Cardiac septum (tissue), 1 donor: ENCODE measurements around the gene ASRGL1. TPM values are rescaled to one million over a fixed set of nuclear protein-coding genes. Genes with fewer than 3 reads are reported as not detected.

Experiments used
- DNase-seq: peaks from one replicate; pipeline ENCODE4 v3.0.0-alpha.2; 2020; ENCODE audit warnings: low spot score
- intact Hi-C: fragments of 100-400 bp; cut with DNase I; formaldehyde crosslinking; loops from one replicate; pipeline ENCODE4 v1.14.0; 2022
- total RNA-seq: library from RNA; stranded (reverse); fragmentation: NEBNext Ultra II Directional; extraction: Animal tissue kit (Norgen Biotek cat#: 25700); gene quantifications from one replicate; pipeline ENCODE4 v1.2.1, GENCODE V29; 2021
- donor health status: DM: no; HTN: no; CAD: no.

The ASRGL1 gene
- total RNA-seq, 1 donor from 2014 or later, result 9.2 TPM

- DNase-seq, result no peak
Measured at GRCh38 chr11:62404435-62404834, 67.2 kb downstream of the ASRGL1 start.

GRCh38 chr11:62404901-62405300 is 67.7 kb downstream of the ASRGL1 start:
- intact Hi-C loops, result no loop called here
- no peak for DNase-seq

More at GRCh38 chr11:62404435-62404834, 67.2 kb downstream of the ASRGL1 start:
- intact Hi-C loops, result no loop called here

- no peak for DNase-seq
- intact Hi-C loops, result no loop called here
Measured at GRCh38 chr11:62406034-62406433, 68.8 kb downstream of the ASRGL1 start.

- intact Hi-C loops, result no loop called here
- DNase-seq, result no peak
Measured at GRCh38 chr11:62409831-62410230, 72.6 kb downstream of the ASRGL1 start.

GRCh38 chr11:62410972-62411371 is 73.7 kb downstream of the ASRGL1 start:
- intact Hi-C loops, result no loop called here
- no peak for DNase-seq

GRCh38 chr11:62411524-62411923 is 74.3 kb downstream of the ASRGL1 start:
- DNase-seq, result no peak
- intact Hi-C loops, result no loop called here

- intact Hi-C loops, result no loop called here
- DNase-seq, result no peak
Measured at GRCh38 chr11:62413060-62413696, 75.9 kb downstream of the ASRGL1 start.

GRCh38 chr11:62416596-62416995 is 79.3 kb downstream of the ASRGL1 start:
- intact Hi-C loops, result no loop called here

GRCh38 chr11:62418136-62418535 is 80.9 kb downstream of the ASRGL1 start:
- intact Hi-C loops, result no loop called here
- no peak for DNase-seq

More at GRCh38 chr11:62416596-62416995, 79.3 kb downstream of the ASRGL1 start:
- DNase-seq, result no peak

GRCh38 chr11:62418733-62419132 is 81.5 kb downstream of the ASRGL1 start, which contains the start of gene SCGB1A1:
Gene SCGB1A1 (plus strand): TSS chr11:62419033. CDS start chr11:62419096, 63 bp downstream.
- intact Hi-C loops, result no loop called here
- no peak for DNase-seq

- intact Hi-C loops, result no loop called here
- no peak for DNase-seq
Measured at GRCh38 chr11:62419314-62419929, 82.2 kb downstream of the ASRGL1 start.

- intact Hi-C loops, result no loop called here
- no peak for DNase-seq
Measured at GRCh38 chr11:62419943-62420342, 82.7 kb downstream of the ASRGL1 start.

- intact Hi-C loops, result no loop called here
- no peak for DNase-seq
Measured at GRCh38 chr11:62420882-62421281, 83.6 kb downstream of the ASRGL1 start.

GRCh38 chr11:62421996-62422395 is 84.7 kb downstream of the ASRGL1 start:
- intact Hi-C loops, result no loop called here
- no peak for DNase-seq

GRCh38 chr11:62423012-62423411 is 85.8 kb downstream of the ASRGL1 start:
- intact Hi-C loops, result no loop called here
- DNase-seq, result no peak

GRCh38 chr11:62427630-62428233 is 90.5 kb downstream of the ASRGL1 start:
- intact Hi-C loops, result no loop called here
- no peak for DNase-seq

- intact Hi-C loops, result no loop called here
- no peak for DNase-seq
Measured at GRCh38 chr11:62428871-62429560, 91.8 kb downstream of the ASRGL1 start.

- DNase-seq, result no peak
- intact Hi-C loops, result no loop called here
Measured at GRCh38 chr11:62430425-62430824, 93.2 kb downstream of the ASRGL1 start.

- intact Hi-C loops, result no loop called here
- no peak for DNase-seq
Measured at GRCh38 chr11:62431171-62431901, 94.1 kb downstream of the ASRGL1 start.

- intact Hi-C loops, result no loop called here
- no peak for DNase-seq
Measured at GRCh38 chr11:62432695-62433094, 95.4 kb downstream of the ASRGL1 start.
